ENCODE results near the gene TRIM26. TPM values are rescaled to one million over a fixed set of nuclear protein-coding genes. Genes with fewer than 3 reads are reported as not detected.
A peak's percentile ranks its signal among the peaks of the same experiment; 100 is the strongest.

Gene TRIM26
- total RNA-seq, 4 donors from 2014 or later, result 19.5 to 92.0 (median 53.2) TPM

- intact Hi-C loops (cut with DNase I; ENCODE audit: low total_unique reads) (no loop called here), in situ Hi-C loops (cut with MboI; ENCODE audit: low pct_ligation_motif_present in 1 of 4, low pct_unique_long_range_greater_than_20kb in 1 of 4, low sequenced_read_pairs in 3 of 4) (no loop called here)
- TF ChIP-seq EP300 (IDR thresholded peaks at IDR 0.05; ENCODE audit: low read depth) (no peak), POLR2AphosphoS5 (IDR thresholded peaks at IDR 0.05) (peak in 1 of 3 donors; percentile 50)
- Histone ChIP-seq H3K4me3 (no peak overlapping the region), H3K27me3 (no peaks in the 10 kb centered on the region), H3K27ac (peak overlapping the region; percentile 70 to 85 (median 82)), H3K36me3 (no peaks in the 10 kb centered on the region), H3K9me3 (no peaks in the 10 kb centered on the region), H3K4me1 (peaks cover 39 to 74% (median 48%) of the 10 kb centered on the region in 4 donors)
- 4 to 38% methylated on average over 4 to 11 of the region's 11 CpGs for WGBS, 2 donors (ENCODE audit: low coverage in 1 of 2)
- DNase-seq, result peak; percentile 43
These were observed 6.2 kb downstream of the TRIM26 start for GRCh38 chr6:30206799-30207618.

GRCh38 chr6:30206152-30206551 lies 7.1 kb downstream of the TRIM26 start:
- no peaks in the 10 kb centered on the region for H3K27me3 ChIP-seq
- in situ Hi-C loops (cut with MboI; ENCODE audit: low pct_ligation_motif_present in 1 of 4, low pct_unique_long_range_greater_than_20kb in 1 of 4, low sequenced_read_pairs in 3 of 4) (no loop called here), intact Hi-C loops (cut with DNase I; ENCODE audit: low total_unique reads) (no loop called here)
- no peaks in the 10 kb centered on the region for H3K36me3 ChIP-seq
- peak overlapping the region; percentile 70 to 85 (median 82) for H3K27ac ChIP-seq
- H3K4me3 ChIP-seq, result no peak overlapping the region
- no peak for TF ChIP-seq EP300 (IDR thresholded peaks at IDR 0.05; ENCODE audit: low read depth)
- TF ChIP-seq CTCF (IDR thresholded peaks at IDR 0.05), result no peak
- no peak for TF ChIP-seq POLR2AphosphoS5 (IDR thresholded peaks at IDR 0.05)
- TF ChIP-seq POLR2A (IDR thresholded peaks at IDR 0.05), result no peak
- no peak for DNase-seq
- H3K4me1 ChIP-seq, result peaks cover 39 to 74% (median 46%) of the 10 kb centered on the region in 4 donors
- H3K9me3 ChIP-seq, result no peaks in the 10 kb centered on the region
- 86% methylated on average over 7 of the region's 7 CpGs; no CpG with 5 or more reads in 1 of the 2 donors for WGBS, 2 donors (ENCODE audit: low coverage in 1 of 2)

- Histone ChIP-seq H3K9me3 (no peaks in the 10 kb centered on the region), H3K4me3 (no peak overlapping the region), H3K27ac (no peak overlapping the region), H3K36me3 (peaks cover 0 to 6% (median 0%) of the 10 kb centered on the region in 4 donors), H3K4me1 (peaks cover 26 to 65% (median 40%) of the 10 kb centered on the region in 4 donors), H3K27me3 (no peaks in the 10 kb centered on the region)
- DNase-seq, result no peak
- 94% methylated on average over 1 of the region's 1 CpG; no CpG with 5 or more reads in 1 of the 2 donors for WGBS, 2 donors (ENCODE audit: low coverage in 1 of 2)
- in situ Hi-C loops (cut with MboI; ENCODE audit: low pct_ligation_motif_present in 1 of 4, low pct_unique_long_range_greater_than_20kb in 1 of 4, low sequenced_read_pairs in 3 of 4), result no loop called here
- intact Hi-C loops (cut with DNase I; ENCODE audit: low total_unique reads), result no loop called here
- TF ChIP-seq CTCF (IDR thresholded peaks at IDR 0.05) (no peak), EP300 (IDR thresholded peaks at IDR 0.05; ENCODE audit: low read depth) (no peak), POLR2A (IDR thresholded peaks at IDR 0.05) (no peak), POLR2AphosphoS5 (IDR thresholded peaks at IDR 0.05) (no peak)
These were observed 9.1 kb downstream of the TRIM26 start for GRCh38 chr6:30204116-30204515.

- no peak for DNase-seq
- no peaks in the 10 kb centered on the region for H3K27me3 ChIP-seq
- intact Hi-C loops (cut with DNase I; ENCODE audit: low total_unique reads) (no loop called here), in situ Hi-C loops (cut with MboI; ENCODE audit: low pct_ligation_motif_present in 1 of 4, low pct_unique_long_range_greater_than_20kb in 1 of 4, low sequenced_read_pairs in 3 of 4) (no loop called here)
- H3K27ac ChIP-seq, result peak overlapping the region in 3 of 4 donors; percentile 30 to 50 (median 44)
- no peak overlapping the region for H3K4me3 ChIP-seq
- H3K9me3 ChIP-seq, result no peaks in the 10 kb centered on the region
- H3K36me3 ChIP-seq, result peaks cover 0 to 22% (median 7%) of the 10 kb centered on the region in 4 donors
- peaks cover 15 to 48% (median 30%) of the 10 kb centered on the region in 4 donors for H3K4me1 ChIP-seq
- TF ChIP-seq CTCF (IDR thresholded peaks at IDR 0.05) (no peak), POLR2AphosphoS5 (IDR thresholded peaks at IDR 0.05) (no peak), POLR2A (IDR thresholded peaks at IDR 0.05) (no peak), EP300 (IDR thresholded peaks at IDR 0.05; ENCODE audit: low read depth) (no peak)
- WGBS, 2 donors (ENCODE audit: low coverage in 1 of 2), result 55 to 82% methylated on average over 4 of the region's 4 CpGs
These were observed 10.8 kb downstream of the TRIM26 start for GRCh38 chr6:30202366-30202765.

Data from transverse colon (tissue), 4 donors.